Hepatocyte (in vitro differentiated cells): ENCODE data around the gene PRKG1. TPM values are rescaled to one million over a fixed set of nuclear protein-coding genes. Genes with fewer than 3 reads are reported as not detected.

Experiments used
- DNase-seq: peaks from one replicate; pipeline ENCODE4 v3.0.0-alpha.2; 2016; ENCODE audit warnings: low spot score
- H2AFZ ChIP-seq: fragments of 200-600 bp; sonication (generic); 2 replicates; pipeline ENCODE4 v1.6.0; 2016; ENCODE audit warnings: antibody characterized with exemption, mild to moderate bottlenecking
- H3K27ac ChIP-seq: fragments of 200-600 bp; sonication (generic); 2 replicates; pipeline ENCODE4 v1.5.1; 2016; ENCODE audit warnings: mild to moderate bottlenecking
- H3K27me3 ChIP-seq: fragments of 200-600 bp; sonication (generic); 2 replicates; pipeline ENCODE4 v1.6.1; 2016
- H3K36me3 ChIP-seq: fragments of 200-600 bp; sonication (generic); replicated peaks from 2 replicates; pipeline ENCODE4 v1.5.1; 2016; ENCODE audit warnings: low read depth; ENCODE audit not compliant: insufficient read depth
- H3K4me1 ChIP-seq: fragments of 200-600 bp; sonication (generic); 2 replicates; pipeline ENCODE4 v1.5.1; 2016; ENCODE audit warnings: mild to moderate bottlenecking, moderate library complexity; ENCODE audit not compliant: insufficient read depth
- H3K4me2 ChIP-seq: fragments of 200-600 bp; sonication (generic); 2 replicates; pipeline ENCODE4 v1.6.0; 2016
- H3K4me3 ChIP-seq: fragments of 200-600 bp; sonication (generic); 2 replicates; pipeline ENCODE4 v1.5.1; 2016; ENCODE audit warnings: mild to moderate bottlenecking
- H3K79me2 ChIP-seq: fragments of 200-600 bp; sonication (generic); 2 replicates; pipeline ENCODE4 v1.6.0; 2017; ENCODE audit warnings: mild to moderate bottlenecking
- H3K9me2 ChIP-seq: fragments of 200-600 bp; sonication (generic); replicated peaks from 2 replicates; pipeline ENCODE4 v1.6.0; 2017; ENCODE audit warnings: mild to moderate bottlenecking; ENCODE audit not compliant: insufficient read depth
- H3K9me3 ChIP-seq: fragments of 200-600 bp; sonication (generic); 2 replicates; pipeline ENCODE4 v1.5.1; 2016; ENCODE audit warnings: low read depth, mild to moderate bottlenecking
- H4K20me1 ChIP-seq: fragments of 200-600 bp; sonication (generic); 2 replicates; pipeline ENCODE4 v1.6.0; 2016; ENCODE audit warnings: mild to moderate bottlenecking; ENCODE audit not compliant: insufficient read depth, poor library complexity, severe bottlenecking
- EZH2 ChIP-seq: fragments of 200-600 bp; sonication (generic); IDR thresholded peaks from 2 replicates; pipeline ENCODE4 v1.6.1; 2016; ENCODE audit warnings: antibody characterized with exemption, mild to moderate bottlenecking, borderline replicate concordance
- EZH2phosphoT487 ChIP-seq: fragments of 200-600 bp; sonication (generic); IDR thresholded peaks from one replicate; pipeline ENCODE4 v1.6.1; 2018; ENCODE audit warnings: antibody characterized with exemption, mild to moderate bottlenecking, low read depth, moderate library complexity; ENCODE audit not compliant: unreplicated experiment, severe bottlenecking
- WGBS: methylation state at CpG from one replicate; pipeline ENCODE4 v1.1.6; 2016; ENCODE audit warnings: low lambda C conversion rate; ENCODE audit errors: missing lambda C conversion rate; 5-methylcytosine and 5-hydroxymethylcytosine counted together
- polyA plus RNA-seq: library from polyadenylated mRNA; unstranded; fragments of >200 nt; fragmentation: Nextera tagmentation; extraction: Ambion mirVana; gene quantifications from 2 replicates; pipeline ENCODE4 v1.2.1, GENCODE V29; 2016
- total RNA-seq: library from RNA; depleted of rRNA; stranded (reverse); fragments of >200 nt; gene quantifications from 2 replicates; pipeline ENCODE4 v1.2.3, GENCODE V29; 2014
- TF ChIP-seq, protein P1 (sequence below): fragments of 200-600 bp; sonication (generic); IDR thresholded peaks from 2 replicates; pipeline ENCODE4 v1.5.1; 2016; ENCODE audit warnings: antibody characterized with exemption, mild to moderate bottlenecking; ENCODE audit not compliant: poor library complexity

Gene PRKG1
- total and polyA plus RNA-seq, 2 experiments from 2014 or later = 4.0 to 8.1 TPM

DNA sequence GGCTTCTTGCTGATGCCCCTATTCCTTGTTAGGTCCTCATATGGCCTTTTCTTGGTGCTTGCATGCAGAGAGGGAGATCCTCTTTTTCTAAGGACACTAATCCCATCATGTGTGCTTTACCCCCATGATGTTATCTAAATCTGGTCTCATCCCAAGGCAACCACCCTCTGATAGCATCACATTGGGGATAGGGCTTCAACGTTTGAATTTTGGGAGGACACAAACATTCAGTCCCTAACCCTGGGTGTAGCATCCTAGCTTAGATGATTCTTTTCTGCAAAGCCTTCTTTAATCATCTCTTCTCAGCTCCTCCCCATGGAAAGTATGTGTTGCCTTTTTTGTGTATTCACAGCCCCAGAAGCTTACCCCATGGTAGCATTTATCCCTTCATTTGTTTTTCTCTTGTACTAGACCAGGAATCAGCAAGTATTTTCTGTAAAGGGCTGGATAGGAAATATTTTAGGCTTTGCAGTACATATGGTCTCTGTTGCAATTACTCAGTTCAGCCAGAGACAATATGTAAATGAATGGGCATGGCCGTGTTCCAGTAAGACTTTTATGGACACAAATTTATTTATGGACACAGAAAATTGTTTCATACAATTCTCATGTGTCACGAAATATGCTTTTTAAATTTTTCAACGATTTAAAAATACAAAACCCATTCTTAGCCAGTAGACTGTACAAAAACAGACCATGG, 726.6 kb downstream of the PRKG1 start:
- Histone ChIP-seq H3K4me2 (no peak overlapping the region), H2AFZ (no peak overlapping the region), H3K79me2 (no peaks in the 10 kb centered on the region), H3K27me3 (no peaks in the 10 kb centered on the region), H3K4me1 (no peaks in the 10 kb centered on the region), H3K27ac (no peak overlapping the region), H3K9me3 (no peaks in the 10 kb centered on the region), H4K20me1 (no peaks in the 10 kb centered on the region), H3K9me2 (no peaks in the 10 kb centered on the region), H3K36me3 (no peaks in the 10 kb centered on the region), H3K4me3 (no peak overlapping the region)
- no peak for DNase-seq
- TF ChIP-seq EZH2phosphoT487 (no peak), EZH2 (no peak)
- TF ChIP-seq, protein P1, sequence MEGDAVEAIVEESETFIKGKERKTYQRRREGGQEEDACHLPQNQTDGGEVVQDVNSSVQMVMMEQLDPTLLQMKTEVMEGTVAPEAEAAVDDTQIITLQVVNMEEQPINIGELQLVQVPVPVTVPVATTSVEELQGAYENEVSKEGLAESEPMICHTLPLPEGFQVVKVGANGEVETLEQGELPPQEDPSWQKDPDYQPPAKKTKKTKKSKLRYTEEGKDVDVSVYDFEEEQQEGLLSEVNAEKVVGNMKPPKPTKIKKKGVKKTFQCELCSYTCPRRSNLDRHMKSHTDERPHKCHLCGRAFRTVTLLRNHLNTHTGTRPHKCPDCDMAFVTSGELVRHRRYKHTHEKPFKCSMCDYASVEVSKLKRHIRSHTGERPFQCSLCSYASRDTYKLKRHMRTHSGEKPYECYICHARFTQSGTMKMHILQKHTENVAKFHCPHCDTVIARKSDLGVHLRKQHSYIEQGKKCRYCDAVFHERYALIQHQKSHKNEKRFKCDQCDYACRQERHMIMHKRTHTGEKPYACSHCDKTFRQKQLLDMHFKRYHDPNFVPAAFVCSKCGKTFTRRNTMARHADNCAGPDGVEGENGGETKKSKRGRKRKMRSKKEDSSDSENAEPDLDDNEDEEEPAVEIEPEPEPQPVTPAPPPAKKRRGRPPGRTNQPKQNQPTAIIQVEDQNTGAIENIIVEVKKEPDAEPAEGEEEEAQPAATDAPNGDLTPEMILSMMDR = no peak
- WGBS = 79% methylated on average over 4 of the region's 4 CpGs

DNA sequence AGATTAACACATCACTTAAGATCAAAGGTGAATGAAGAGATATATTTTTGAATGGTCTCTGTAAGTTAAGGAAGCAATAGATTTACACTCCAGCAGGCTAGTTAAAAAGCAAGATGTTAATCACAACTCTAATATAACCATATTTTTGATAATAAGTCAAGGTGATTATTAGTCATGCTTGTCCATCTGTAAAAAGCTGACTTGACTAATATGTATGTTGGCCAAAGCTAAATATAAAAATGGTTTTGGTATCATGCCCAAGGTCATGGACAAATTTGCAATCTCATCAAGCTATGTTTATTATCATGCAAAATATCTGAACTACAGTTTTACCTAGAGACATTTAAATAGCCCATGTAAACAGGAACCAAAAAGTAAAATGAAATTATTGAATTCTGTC, 727.7 kb downstream of the PRKG1 start:
- Histone ChIP-seq H4K20me1 (no peaks in the 10 kb centered on the region), H3K4me2 (no peak overlapping the region), H3K27ac (no peak overlapping the region), H3K9me2 (no peaks in the 10 kb centered on the region), H3K4me3 (no peak overlapping the region), H3K36me3 (no peaks in the 10 kb centered on the region), H3K27me3 (no peaks in the 10 kb centered on the region), H3K9me3 (no peaks in the 10 kb centered on the region), H3K79me2 (no peaks in the 10 kb centered on the region), H3K4me1 (no peaks in the 10 kb centered on the region), H2AFZ (no peak overlapping the region)
- TF ChIP-seq EZH2phosphoT487 = no peak
- no peak for TF ChIP-seq EZH2
- TF ChIP-seq, protein P1 = no peak
- no peak for DNase-seq

GRCh38 chr10:51804866-51805265, 730.6 kb downstream of the PRKG1 start:
- H3K36me3 ChIP-seq = no peaks in the 10 kb centered on the region
- H3K4me1 ChIP-seq = no peaks in the 10 kb centered on the region
- 77% methylated on average over 3 of the region's 3 CpGs for WGBS
- H3K27ac ChIP-seq = no peak overlapping the region
- no peaks in the 10 kb centered on the region for H3K27me3 ChIP-seq
- no peak overlapping the region for H3K4me2 ChIP-seq
- H4K20me1 ChIP-seq = no peaks in the 10 kb centered on the region
- H3K4me3 ChIP-seq = no peak overlapping the region
- no peak for DNase-seq
- H3K79me2 ChIP-seq = no peaks in the 10 kb centered on the region
- TF ChIP-seq, protein P1 = no peak
- TF ChIP-seq EZH2 = no peak
- TF ChIP-seq EZH2phosphoT487 = no peak
- no peaks in the 10 kb centered on the region for H3K9me2 ChIP-seq
- H3K9me3 ChIP-seq = no peaks in the 10 kb centered on the region
- no peak overlapping the region for H2AFZ ChIP-seq
